ENCODE data around the gene SMO. TPM values are rescaled to one million over a fixed set of nuclear protein-coding genes. Genes with fewer than 3 reads are reported as not detected.

Gene SMO
- total and polyA plus RNA-seq, 9 of the 15 experiments (the other 6 are each of a cell fraction or from before 2014, with no cell fraction given), result 0.05 to 0.13 (median 0.10) TPM; not detected in 5

DNA sequence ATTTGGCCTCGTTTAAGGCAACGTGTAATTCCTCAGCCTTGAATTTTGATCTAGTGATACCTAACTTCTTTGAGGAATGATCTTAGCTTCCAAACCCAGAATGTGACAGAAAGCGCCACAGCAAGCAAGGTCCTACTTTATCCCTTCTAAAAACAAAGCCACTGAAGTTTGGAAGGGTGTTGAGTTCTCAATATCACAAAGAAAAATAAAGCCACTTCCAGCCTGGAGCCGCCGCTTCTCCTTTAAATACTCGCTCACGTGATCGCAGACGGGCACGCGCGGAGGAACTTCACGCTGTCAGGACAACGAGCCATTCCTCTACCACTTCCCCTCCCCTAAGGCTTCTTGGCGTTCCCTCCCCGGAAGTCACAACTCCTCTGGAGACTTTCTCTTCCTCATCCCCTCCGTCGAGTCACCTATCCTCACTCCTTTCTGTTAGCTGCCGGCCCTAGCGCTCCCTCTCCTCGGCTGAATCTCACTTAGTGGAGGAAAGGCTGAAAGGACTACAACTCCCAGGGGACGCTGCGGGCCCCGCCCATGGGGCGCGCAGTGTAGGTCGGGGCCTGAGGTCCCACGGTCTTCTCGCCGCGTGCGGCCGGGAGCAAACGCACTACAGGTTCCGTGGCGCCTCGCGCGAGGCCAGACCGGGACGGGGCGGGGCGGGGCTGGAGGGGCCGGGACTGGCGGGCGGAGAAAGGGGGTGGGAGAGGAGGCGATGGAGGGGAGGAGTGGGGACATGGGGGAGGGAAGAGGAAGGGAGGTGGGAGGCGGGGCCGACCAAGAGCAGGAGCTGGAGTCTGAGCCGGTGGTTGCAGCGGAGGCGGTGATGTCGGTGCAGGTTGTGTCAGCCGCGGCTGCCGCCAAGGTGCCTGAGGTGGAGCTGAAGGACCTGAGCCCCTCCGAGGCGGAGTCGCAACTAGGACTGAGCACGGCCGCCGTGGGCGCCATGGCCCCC is 36.1 kb downstream of the SMO start, which contains the start of gene AHCYL2 (continued):
- TF ChIP-seq, protein P1, sequence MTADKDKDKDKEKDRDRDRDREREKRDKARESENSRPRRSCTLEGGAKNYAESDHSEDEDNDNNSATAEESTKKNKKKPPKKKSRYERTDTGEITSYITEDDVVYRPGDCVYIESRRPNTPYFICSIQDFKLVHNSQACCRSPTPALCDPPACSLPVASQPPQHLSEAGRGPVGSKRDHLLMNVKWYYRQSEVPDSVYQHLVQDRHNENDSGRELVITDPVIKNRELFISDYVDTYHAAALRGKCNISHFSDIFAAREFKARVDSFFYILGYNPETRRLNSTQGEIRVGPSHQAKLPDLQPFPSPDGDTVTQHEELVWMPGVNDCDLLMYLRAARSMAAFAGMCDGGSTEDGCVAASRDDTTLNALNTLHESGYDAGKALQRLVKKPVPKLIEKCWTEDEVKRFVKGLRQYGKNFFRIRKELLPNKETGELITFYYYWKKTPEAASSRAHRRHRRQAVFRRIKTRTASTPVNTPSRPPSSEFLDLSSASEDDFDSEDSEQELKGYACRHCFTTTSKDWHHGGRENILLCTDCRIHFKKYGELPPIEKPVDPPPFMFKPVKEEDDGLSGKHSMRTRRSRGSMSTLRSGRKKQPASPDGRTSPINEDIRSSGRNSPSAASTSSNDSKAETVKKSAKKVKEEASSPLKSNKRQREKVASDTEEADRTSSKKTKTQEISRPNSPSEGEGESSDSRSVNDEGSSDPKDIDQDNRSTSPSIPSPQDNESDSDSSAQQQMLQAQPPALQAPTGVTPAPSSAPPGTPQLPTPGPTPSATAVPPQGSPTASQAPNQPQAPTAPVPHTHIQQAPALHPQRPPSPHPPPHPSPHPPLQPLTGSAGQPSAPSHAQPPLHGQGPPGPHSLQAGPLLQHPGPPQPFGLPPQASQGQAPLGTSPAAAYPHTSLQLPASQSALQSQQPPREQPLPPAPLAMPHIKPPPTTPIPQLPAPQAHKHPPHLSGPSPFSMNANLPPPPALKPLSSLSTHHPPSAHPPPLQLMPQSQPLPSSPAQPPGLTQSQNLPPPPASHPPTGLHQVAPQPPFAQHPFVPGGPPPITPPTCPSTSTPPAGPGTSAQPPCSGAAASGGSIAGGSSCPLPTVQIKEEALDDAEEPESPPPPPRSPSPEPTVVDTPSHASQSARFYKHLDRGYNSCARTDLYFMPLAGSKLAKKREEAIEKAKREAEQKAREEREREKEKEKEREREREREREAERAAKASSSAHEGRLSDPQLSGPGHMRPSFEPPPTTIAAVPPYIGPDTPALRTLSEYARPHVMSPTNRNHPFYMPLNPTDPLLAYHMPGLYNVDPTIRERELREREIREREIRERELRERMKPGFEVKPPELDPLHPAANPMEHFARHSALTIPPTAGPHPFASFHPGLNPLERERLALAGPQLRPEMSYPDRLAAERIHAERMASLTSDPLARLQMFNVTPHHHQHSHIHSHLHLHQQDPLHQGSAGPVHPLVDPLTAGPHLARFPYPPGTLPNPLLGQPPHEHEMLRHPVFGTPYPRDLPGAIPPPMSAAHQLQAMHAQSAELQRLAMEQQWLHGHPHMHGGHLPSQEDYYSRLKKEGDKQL (CRISPR knock-in tag; IDR thresholded peaks at IDR 0.05; ENCODE audit: borderline replicate concordance), result no peak
- TF ChIP-seq ZNF316 (IDR thresholded peaks at IDR 0.05) (no peak), ZNF175 (CRISPR knock-in tag; IDR thresholded peaks at IDR 0.05; ENCODE audit: low read depth) (peak; percentile 98), ZNF239 (CRISPR knock-in tag; IDR thresholded peaks at IDR 0.05) (peak; percentile 72), CHD2 (IDR thresholded peaks at IDR 0.05; ENCODE audit: low read depth, low read length) (peak; percentile 95), HDAC8 (tag; IDR thresholded peaks at IDR 0.05) (peak; percentile 67; the same call in 1 of the 2 replicates), CREB1 (IDR thresholded peaks at IDR 0.05) (peak; percentile 85), CREB1 (CRISPR knock-in tag; IDR thresholded peaks at IDR 0.05) (peak; percentile 87), CBX8 (IDR thresholded peaks at IDR 0.05; ENCODE audit: borderline replicate concordance, extremely low read depth, low read depth, low read length, poor library complexity, severe bottlenecking) (no peak), NR2C1 (IDR thresholded peaks at IDR 0.05) (peak; percentile 86), NR2C1 (tag; IDR thresholded peaks at IDR 0.05) (peak; percentile 94), SAFB (IDR thresholded peaks at IDR 0.05; ENCODE audit: borderline replicate concordance, low read depth, low read length) (peak; percentile 98)
- TF ChIP-seq, protein P2, sequence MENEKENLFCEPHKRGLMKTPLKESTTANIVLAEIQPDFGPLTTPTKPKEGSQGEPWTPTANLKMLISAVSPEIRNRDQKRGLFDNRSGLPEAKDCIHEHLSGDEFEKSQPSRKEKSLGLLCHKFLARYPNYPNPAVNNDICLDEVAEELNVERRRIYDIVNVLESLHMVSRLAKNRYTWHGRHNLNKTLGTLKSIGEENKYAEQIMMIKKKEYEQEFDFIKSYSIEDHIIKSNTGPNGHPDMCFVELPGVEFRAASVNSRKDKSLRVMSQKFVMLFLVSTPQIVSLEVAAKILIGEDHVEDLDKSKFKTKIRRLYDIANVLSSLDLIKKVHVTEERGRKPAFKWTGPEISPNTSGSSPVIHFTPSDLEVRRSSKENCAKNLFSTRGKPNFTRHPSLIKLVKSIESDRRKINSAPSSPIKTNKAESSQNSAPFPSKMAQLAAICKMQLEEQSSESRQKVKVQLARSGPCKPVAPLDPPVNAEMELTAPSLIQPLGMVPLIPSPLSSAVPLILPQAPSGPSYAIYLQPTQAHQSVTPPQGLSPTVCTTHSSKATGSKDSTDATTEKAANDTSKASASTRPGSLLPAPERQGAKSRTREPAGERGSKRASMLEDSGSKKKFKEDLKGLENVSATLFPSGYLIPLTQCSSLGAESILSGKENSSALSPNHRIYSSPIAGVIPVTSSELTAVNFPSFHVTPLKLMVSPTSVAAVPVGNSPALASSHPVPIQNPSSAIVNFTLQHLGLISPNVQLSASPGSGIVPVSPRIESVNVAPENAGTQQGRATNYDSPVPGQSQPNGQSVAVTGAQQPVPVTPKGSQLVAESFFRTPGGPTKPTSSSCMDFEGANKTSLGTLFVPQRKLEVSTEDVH (IDR thresholded peaks at IDR 0.05; ENCODE audit: low read depth, partially characterized antibody), result peak; percentile 85
- TF ChIP-seq, protein P3, sequence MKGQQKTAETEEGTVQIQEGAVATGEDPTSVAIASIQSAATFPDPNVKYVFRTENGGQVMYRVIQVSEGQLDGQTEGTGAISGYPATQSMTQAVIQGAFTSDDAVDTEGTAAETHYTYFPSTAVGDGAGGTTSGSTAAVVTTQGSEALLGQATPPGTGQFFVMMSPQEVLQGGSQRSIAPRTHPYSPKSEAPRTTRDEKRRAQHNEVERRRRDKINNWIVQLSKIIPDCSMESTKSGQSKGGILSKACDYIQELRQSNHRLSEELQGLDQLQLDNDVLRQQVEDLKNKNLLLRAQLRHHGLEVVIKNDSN (CRISPR knock-in tag; IDR thresholded peaks at IDR 0.05), result peak; percentile 99
- TF ChIP-seq, protein P4, sequence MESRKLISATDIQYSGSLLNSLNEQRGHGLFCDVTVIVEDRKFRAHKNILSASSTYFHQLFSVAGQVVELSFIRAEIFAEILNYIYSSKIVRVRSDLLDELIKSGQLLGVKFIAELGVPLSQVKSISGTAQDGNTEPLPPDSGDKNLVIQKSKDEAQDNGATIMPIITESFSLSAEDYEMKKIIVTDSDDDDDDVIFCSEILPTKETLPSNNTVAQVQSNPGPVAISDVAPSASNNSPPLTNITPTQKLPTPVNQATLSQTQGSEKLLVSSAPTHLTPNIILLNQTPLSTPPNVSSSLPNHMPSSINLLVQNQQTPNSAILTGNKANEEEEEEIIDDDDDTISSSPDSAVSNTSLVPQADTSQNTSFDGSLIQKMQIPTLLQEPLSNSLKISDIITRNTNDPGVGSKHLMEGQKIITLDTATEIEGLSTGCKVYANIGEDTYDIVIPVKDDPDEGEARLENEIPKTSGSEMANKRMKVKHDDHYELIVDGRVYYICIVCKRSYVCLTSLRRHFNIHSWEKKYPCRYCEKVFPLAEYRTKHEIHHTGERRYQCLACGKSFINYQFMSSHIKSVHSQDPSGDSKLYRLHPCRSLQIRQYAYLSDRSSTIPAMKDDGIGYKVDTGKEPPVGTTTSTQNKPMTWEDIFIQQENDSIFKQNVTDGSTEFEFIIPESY (CRISPR knock-in tag; IDR thresholded peaks at IDR 0.05), result peak; percentile 75

All from K562 (cell line).